Mammary epithelial cell (primary cell): ENCODE measurements around the gene PRSS56.

Source experiments
- EZH2 ChIP-seq: IDR thresholded peaks from 2 replicates; pipeline ENCODE4 v1.6.1; 2012; ENCODE audit warnings: low read length, inconsistent platforms, borderline replicate concordance
- TF ChIP-seq, protein P1 (sequence below), 2 donors: IDR thresholded peaks in 1 of 2; conservative IDR thresholded peaks in 1 of 2; 2 replicates each; pipeline ENCODE4 v1.5.1; 2011 to 2012; ENCODE audit warnings: inconsistent platforms in 2 of 2, low read length in 2 of 2, mild to moderate bottlenecking in 2 of 2, control low read depth in 1 of 2, low read depth in 1 of 2; ENCODE audit not compliant: insufficient read depth in 1 of 2; ENCODE audit errors: extremely low read depth in 1 of 2

DNA sequence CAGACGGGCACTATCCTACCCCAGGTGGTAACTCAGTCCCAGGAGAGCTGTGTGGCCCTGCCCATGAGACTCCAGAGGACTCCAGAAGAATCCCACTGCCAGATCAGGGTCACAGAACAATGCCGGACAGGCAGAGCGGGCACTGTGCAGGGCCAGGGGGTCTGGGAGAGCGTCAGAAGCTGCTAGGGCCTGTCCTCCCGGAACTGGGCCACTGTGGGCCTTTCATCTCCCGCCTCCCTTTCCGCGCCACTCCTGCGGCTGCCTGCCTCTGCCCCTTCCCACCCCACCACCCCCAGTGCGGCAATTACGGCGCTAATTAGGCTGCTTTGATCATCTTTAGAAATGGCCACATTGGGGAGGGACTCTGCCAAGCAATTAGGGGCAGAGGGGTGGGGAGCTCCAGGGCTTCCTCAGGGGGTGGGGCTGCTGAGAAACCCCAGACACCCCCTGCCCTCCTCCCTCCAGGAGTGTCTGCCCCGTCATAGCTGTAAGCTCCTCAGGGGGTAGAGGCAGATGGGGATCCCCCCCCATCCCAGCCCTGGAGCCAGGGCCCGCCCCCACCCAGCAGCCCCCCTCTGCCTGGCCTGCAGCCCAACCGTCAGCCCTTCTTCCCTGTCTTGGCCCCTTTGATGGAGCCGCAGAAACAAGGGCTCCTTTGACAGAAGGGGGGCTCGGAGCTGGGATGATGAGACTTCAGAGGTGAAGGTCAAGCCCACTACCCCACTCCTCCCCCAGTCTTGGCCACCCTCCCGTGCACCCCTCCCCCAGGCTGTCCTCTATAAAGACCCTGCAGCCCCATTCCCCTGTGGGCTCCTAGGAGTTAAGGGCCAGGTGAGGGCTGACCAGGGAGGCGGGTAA is at the start of gene PRSS56:
- TF ChIP-seq, protein P1, sequence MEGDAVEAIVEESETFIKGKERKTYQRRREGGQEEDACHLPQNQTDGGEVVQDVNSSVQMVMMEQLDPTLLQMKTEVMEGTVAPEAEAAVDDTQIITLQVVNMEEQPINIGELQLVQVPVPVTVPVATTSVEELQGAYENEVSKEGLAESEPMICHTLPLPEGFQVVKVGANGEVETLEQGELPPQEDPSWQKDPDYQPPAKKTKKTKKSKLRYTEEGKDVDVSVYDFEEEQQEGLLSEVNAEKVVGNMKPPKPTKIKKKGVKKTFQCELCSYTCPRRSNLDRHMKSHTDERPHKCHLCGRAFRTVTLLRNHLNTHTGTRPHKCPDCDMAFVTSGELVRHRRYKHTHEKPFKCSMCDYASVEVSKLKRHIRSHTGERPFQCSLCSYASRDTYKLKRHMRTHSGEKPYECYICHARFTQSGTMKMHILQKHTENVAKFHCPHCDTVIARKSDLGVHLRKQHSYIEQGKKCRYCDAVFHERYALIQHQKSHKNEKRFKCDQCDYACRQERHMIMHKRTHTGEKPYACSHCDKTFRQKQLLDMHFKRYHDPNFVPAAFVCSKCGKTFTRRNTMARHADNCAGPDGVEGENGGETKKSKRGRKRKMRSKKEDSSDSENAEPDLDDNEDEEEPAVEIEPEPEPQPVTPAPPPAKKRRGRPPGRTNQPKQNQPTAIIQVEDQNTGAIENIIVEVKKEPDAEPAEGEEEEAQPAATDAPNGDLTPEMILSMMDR (conservative IDR thresholded peaks at IDR 0.05 in 1 of 2, IDR thresholded peaks at IDR 0.05 in 1 of 2; ENCODE audit: extremely low read depth in 1 of 2, insufficient read depth in 1 of 2, low read depth in 1 of 2, low read length in 2 of 2) = no peak
- TF ChIP-seq EZH2 = no peak
